GM15510 (cell line): Measurements from ENCODE around the gene ATF7.

Experiments used
- POLR2A ChIP-seq: IDR thresholded peaks from 3 replicates; pipeline ENCODE4 v1.6.1; 2011; ENCODE audit warnings: borderline replicate concordance; ENCODE audit not compliant: insufficient read length; ENCODE audit errors: extremely low read depth

ATF7 gene

GRCh38 chr12:53589915-53590314 is 36.3 kb downstream of the ATF7 start:
- TF ChIP-seq POLR2A, result no peak

DNA sequence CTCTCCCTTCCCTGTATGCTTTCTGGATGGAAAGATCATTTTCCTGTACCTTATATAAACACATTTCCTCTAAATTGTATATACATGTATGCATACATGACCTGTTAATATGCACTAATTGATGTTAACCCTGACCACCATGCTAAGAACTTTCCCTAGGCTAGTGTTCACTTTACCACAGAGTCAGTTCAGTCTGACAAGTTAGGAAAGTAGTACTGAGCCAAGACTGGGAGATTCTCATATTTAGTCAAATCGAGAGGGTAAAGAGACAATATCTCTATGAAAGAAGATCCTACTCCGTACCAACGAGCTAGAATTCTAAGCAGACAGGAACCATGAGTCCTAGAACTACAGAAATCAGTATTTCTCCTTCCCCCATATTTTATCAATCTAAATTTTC is 36.8 kb downstream of the ATF7 start:
- no peak for TF ChIP-seq POLR2A

DNA sequence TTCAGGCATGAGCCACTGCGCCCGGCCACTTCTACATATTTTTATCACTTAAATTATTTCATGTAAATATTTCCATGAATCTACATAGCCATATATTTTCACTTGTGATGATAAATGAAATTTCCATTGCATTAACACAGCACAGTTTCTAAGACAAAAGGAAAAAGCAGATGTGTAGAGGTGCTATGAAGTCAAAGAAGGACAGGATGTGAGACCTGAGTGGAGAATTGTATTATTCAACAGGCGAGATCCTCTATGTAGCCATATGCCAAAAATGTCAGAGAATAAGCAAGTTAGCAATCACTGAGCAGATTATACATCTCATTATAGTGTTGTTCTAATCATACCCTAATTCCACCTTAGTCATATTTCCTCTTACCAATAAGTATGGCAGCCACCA is 38.1 kb downstream of the ATF7 start:
- TF ChIP-seq POLR2A, result no peak

GRCh38 chr12:53586745-53587144 is 39.4 kb downstream of the ATF7 start:
- TF ChIP-seq POLR2A, result no peak

GRCh38 chr12:53585448-53586125 is 40.6 kb downstream of the ATF7 start:
- no peak for TF ChIP-seq POLR2A

GRCh38 chr12:53579545-53579955 is 46.6 kb downstream of the ATF7 start:
- no peak for TF ChIP-seq POLR2A

DNA sequence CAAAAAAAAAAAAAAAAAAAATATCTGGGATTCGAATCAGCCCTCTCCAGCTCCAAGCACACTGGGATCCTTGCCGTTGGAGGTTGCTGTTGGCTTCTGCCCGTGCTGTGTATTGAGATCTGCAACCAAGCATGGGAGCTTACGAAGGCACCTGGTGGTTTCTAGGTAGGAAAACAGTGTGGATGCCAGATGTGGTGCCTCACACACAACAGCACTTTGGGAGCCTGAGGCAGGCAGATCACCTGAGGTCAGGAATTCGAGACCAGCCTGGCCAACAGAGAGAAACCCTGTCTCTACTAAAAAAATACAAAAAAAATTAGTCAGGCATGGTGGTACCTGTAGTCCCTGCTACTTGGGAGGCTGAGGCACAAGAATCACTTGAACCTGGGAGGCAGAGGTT is 47.4 kb downstream of the ATF7 start:
- TF ChIP-seq POLR2A, result no peak

DNA sequence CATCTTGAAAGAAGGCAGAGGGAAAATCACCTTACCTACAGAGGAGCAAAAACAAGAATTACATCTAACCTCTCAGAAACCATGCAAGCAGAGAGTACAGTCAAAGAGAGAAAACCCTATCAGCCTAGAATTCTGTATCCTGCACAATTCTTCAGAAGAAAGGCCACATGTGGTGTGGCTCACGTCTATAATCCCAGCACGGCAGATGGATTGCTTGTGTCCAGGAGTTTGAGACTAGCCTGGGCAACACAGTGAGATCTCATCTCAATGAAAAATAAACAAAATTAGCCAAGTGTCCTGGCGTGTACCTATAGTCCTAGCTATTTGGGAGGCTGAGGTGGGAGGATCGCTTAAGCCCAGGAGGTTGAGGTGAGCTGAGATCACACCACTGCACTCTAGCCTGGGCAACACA is 48.2 kb downstream of the ATF7 start:
- no peak for TF ChIP-seq POLR2A

- no peak for TF ChIP-seq POLR2A
These were observed 50.5 kb downstream of the ATF7 start for GRCh38 chr12:53575502-53576249.

- no peak for TF ChIP-seq POLR2A
These were observed 53.9 kb downstream of the ATF7 start for GRCh38 chr12:53572134-53572758.

DNA sequence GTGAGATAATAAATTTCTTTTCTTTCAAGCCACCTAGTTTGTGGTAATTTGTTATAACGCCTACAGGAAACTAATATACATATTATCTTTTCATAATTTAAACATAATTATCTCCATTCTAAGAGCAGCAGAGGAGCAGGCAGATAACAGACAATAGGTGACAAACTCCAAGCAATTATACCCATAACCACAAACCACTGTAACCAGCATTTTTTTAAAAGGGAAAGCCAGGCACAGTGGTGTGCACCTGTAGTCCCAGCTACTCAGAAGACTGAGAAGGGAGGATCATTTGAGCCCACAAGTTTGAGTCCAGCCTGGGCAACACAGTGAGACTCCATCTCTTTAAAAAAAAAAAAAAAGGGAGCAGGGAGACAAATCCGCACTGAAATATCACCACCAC is 54.9 kb downstream of the ATF7 start:
- TF ChIP-seq POLR2A, result no peak

DNA sequence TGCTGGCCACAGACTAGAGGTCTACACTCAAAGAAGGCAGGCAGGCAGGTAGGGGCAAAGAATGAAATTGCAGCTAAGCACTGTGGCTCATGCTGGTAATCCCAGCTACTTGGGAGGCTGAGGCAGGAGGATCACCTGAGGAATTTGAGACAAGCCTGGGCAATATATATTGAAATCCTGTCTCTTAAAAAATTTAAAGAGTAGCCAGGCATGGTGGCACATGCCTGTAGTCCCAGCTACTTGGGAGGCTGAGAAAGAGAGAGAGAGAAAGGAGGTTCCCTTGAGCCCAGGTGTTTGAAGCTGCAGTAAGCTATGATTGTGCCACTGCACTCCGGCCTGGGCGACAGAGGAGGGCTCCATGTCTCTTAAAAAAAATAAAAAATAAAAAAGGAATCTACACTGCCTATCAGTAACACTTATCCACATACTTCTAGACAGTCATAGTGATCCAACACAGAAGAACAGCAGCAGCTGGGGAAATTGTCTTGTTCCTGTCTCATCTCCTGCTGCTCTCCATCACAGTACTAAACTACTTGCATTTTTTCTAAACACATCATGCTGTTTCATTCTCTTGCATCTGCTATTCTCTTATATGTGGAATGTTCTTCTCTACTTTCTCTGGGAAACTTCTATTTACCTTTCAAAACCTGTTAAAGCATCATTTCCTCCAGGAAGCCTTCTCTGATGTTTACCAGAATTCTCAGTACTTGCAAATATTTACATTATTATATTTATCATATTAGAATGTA is 57.2 kb downstream of the ATF7 start:
- no peak for TF ChIP-seq POLR2A

DNA sequence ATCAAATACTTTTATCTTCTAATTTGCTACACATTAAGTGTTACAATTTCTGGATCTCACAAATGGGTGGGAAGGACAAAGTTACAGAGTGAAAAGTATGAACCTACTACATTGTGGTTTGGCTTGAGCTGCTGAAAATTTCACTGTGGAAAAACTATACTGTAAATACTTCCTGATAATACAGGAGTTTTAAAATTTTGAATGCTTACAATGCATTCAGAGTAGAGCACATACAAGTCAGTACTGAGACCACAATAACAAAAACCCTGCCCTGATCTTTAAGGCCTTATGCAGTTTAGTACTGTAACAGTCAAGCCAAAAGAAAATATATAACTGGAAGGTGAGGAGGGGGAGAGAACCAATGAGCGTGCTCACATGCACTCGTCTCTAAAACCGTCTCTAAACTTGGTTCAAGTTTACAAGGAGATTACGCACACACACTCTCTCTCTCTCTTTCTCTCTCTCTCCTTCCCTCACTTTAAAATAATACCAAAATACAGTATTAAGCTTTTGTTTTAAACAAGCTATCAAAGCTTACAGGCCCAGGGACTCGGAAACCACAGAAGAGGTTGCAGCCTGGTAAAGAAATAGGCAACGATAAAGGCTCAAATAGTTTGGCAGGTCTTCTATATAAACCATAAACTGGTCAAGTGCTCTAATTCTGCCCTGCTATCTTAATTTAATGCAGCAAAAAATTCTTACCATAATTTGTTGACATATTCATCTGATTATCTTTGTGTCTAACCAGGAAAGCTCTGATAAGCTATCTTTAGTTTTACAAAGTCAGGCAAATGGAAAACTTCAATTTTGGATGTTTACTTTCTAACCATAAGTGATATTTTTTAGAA is 58.0 kb downstream of the ATF7 start:
- TF ChIP-seq POLR2A, result no peak

DNA sequence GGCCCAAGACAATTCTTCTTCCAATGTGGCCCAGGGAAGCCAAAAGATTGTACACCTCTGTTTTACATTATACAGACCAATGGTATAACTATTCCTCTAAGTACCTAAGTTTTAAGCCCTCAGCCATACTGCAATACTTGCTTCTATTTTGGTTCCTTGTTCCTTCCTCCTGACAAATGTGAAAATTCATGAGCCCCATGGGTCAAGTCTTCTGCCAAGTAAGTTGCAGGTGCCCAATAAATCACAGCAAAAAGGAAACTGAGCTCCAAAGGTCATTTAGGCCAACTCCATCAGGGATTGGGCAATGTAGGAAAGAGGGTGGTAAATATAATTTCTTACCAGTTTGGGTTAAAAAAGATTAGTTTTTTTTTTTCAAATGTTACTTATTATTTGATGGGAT is 61.2 kb downstream of the ATF7 start:
- TF ChIP-seq POLR2A, result no peak
